HS-27A (cell line): ENCODE measurements around the gene S100A16.
A peak's percentile ranks its signal among the peaks of the same experiment; 100 is the strongest.
"Not testable (repeated sequence)": the region's sequence is repeated elsewhere in the genome, so short reads cannot be mapped to it uniquely, and the experiment has no call there.

Experiments
- DNase-seq: peaks from one replicate; pipeline ENCODE4 v3.0.0-alpha.2; 2012; ENCODE audit warnings: low read depth, missing footprints

The S100A16 gene

GRCh38 chr1:153586347-153586746 is 26.6 kb downstream of the S100A16 start:
- DNase-seq: no peak

- DNase-seq: no peak
Observed at GRCh38 chr1:153585006-153585405, 27.9 kb downstream of the S100A16 start.

GRCh38 chr1:153583976-153584375 is 29.0 kb downstream of the S100A16 start:
- no peak for DNase-seq

GRCh38 chr1:153583514-153583913 is 29.4 kb downstream of the S100A16 start:
- DNase-seq: not testable (repeated sequence)

GRCh38 chr1:153582836-153583235 is 30.1 kb downstream of the S100A16 start:
- not testable (repeated sequence) for DNase-seq

- no peak for DNase-seq
Observed at GRCh38 chr1:153578936-153579335, 34.0 kb downstream of the S100A16 start.

- no peak for DNase-seq
Observed at GRCh38 chr1:153578490-153578889, 34.4 kb downstream of the S100A16 start.

GRCh38 chr1:153577624-153578051 is 35.3 kb downstream of the S100A16 start:
- DNase-seq: no peak

- DNase-seq: no peak
Observed at GRCh38 chr1:153577138-153577537, 35.8 kb downstream of the S100A16 start.

GRCh38 chr1:153575497-153575896 is 37.4 kb downstream of the S100A16 start:
- DNase-seq: not testable (repeated sequence)

GRCh38 chr1:153575081-153575491 is 37.9 kb downstream of the S100A16 start:
- DNase-seq: not testable (repeated sequence)

- no peak for DNase-seq
Observed at GRCh38 chr1:153573351-153573750, 39.6 kb downstream of the S100A16 start.

- DNase-seq: no peak
Observed at GRCh38 chr1:153572569-153573015, 40.3 kb downstream of the S100A16 start.

GRCh38 chr1:153571706-153572105 is 41.2 kb downstream of the S100A16 start:
- DNase-seq: no peak

GRCh38 chr1:153570874-153571273 is 42.1 kb downstream of the S100A16 start:
- DNase-seq: no peak

GRCh38 chr1:153569465-153569864 is 43.5 kb downstream of the S100A16 start:
- no peak for DNase-seq

- DNase-seq: peak; percentile 73
Observed at GRCh38 chr1:153568367-153569099, 44.4 kb downstream of the S100A16 start.

- no peak for DNase-seq
Observed at GRCh38 chr1:153567621-153568366, 45.1 kb downstream of the S100A16 start.

GRCh38 chr1:153566414-153567371 is 46.2 kb downstream of the S100A16 start:
- DNase-seq: peak; percentile 97

GRCh38 chr1:153565529-153566374 is 47.2 kb downstream of the S100A16 start, which contains the start of gene S100A2:
Gene S100A2 (minus strand): TSS chr1:153565844. CDS start chr1:153563877, 1,967 bp downstream.
- DNase-seq: peak; percentile 90

GRCh38 chr1:153563991-153564390 is 48.9 kb downstream of the S100A16 start:
- DNase-seq: no peak
